Left lung (tissue), 10 donors: ENCODE results near the gene HLA-DMA. TPM values are rescaled to one million over a fixed set of nuclear protein-coding genes. Genes with fewer than 3 reads are reported as not detected.
A peak's percentile ranks its signal among the peaks of the same experiment; 100 is the strongest.

Experiments used
- ATAC-seq: fragments of 200-7000 bp; cut with Tn5 transposase; one replicate; pipeline ENCODE4 v1.9.1; 2020; ENCODE audit warnings: moderate library complexity
- DNase-seq, 4 donors: peaks; one replicate each; pipeline ENCODE4 v3.0.0-alpha.2; 2013 to 2020
- H3K27ac ChIP-seq, 2 donors: fragments of 200-600 bp; sonication (generic) in 1 of 2; one replicate each; pipeline versions ENCODE4 v1.5.0 to v1.8.0; 2020 to 2021
- H3K27me3 ChIP-seq, 2 donors: fragments of 200-600 bp; sonication (generic) in 1 of 2; one replicate each; pipeline versions ENCODE4 v1.5.0 to v1.8.0; 2020 to 2021
- H3K36me3 ChIP-seq, 2 donors: fragments of 200-600 bp; sonication (generic) in 1 of 2; one replicate each; pipeline versions ENCODE4 v1.5.0 to v1.8.0; 2020 to 2021
- H3K4me1 ChIP-seq, 2 donors: fragments of 200-600 bp; one replicate each; pipeline ENCODE4 v1.8.0; 2021
- H3K4me3 ChIP-seq, 2 donors: fragments of 200-600 bp; sonication (generic) in 1 of 2; one replicate each; pipeline versions ENCODE4 v1.5.0 to v1.8.0; 2020 to 2021; ENCODE audit warnings: mild to moderate bottlenecking in 1 of 2
- H3K9me3 ChIP-seq, 2 donors: fragments of 200-600 bp; sonication (generic) in 1 of 2; one replicate each; pipeline versions ENCODE4 v1.5.0 to v1.8.0; 2020 to 2021
- CTCF ChIP-seq, 2 donors: fragments of 200-600 bp; sonication (generic) in 1 of 2; IDR thresholded peaks; one replicate each; pipeline versions ENCODE4 v1.5.0 to v1.8.0; 2021; ENCODE audit warnings: antibody characterized with exemption in 2 of 2
- intact Hi-C, 2 donors: fragments of 100-400 bp; cut with DNase I; formaldehyde crosslinking; loops; one replicate each; pipeline versions ENCODE4 v1.11.2 to v1.14.2; 2022
- polyA plus RNA-seq, 6 donors: library from polyadenylated mRNA; unstranded; fragments of 120-200 nt; gene quantifications; one replicate each; pipeline ENCODE4 v1.2.1, GENCODE V29; 2013; ENCODE audit not compliant: insufficient read length in 6 of 6
- total RNA-seq, 2 donors: library from RNA; stranded (reverse); fragmentation: NEBNext Ultra II Directional; extraction: Animal tissue kit (Norgen Biotek cat#: 25700); gene quantifications; one replicate each; pipeline ENCODE4 v1.2.1, GENCODE V29; 2021
- donor health status: DM: no; HTN: yes; CAD: no.
- donor health status: DM: no; HTN: no; CAD: no.

The HLA-DMA gene
- total and polyA plus RNA-seq, 8 donors = 9.4 to 159 (median 22.0) TPM

- no peaks in the 10 kb centered on the region for H3K27me3 ChIP-seq
- intact Hi-C loops = loop anchor here in 1 of 2 donors (10.0 kb wide), 1 partner anchor 51 kb away; no protein-coding TSS in a partner anchor
- H3K4me3 ChIP-seq = no peak overlapping the region
- H3K9me3 ChIP-seq = no peaks in the 10 kb centered on the region
- no peak overlapping the region for H3K27ac ChIP-seq
- DNase-seq (peak; percentile 59 to 85 (median 78)), ATAC-seq (peak; percentile 86)
- peak; percentile 64 to 66 for TF ChIP-seq CTCF (IDR thresholded peaks at IDR 0.05)
- peaks cover 0 to 5% of the 10 kb centered on the region in 2 donors for H3K36me3 ChIP-seq
- H3K4me1 ChIP-seq = peaks cover 0 to 46% of the 10 kb centered on the region in 2 donors
These were observed 19.2 kb downstream of the HLA-DMA start for GRCh38 chr6:32933661-32934085.

- Histone ChIP-seq H3K4me1 (peaks cover 0 to 33% of the 10 kb centered on the region in 2 donors), H3K27me3 (no peaks in the 10 kb centered on the region), H3K36me3 (peaks cover 0 to 5% of the 10 kb centered on the region in 2 donors), H3K4me3 (no peak overlapping the region), H3K27ac (no peak overlapping the region), H3K9me3 (no peaks in the 10 kb centered on the region)
- intact Hi-C loops = loop anchor here in 1 of 2 donors (10.0 kb wide), 1 partner anchor 53 kb away; no protein-coding TSS in a partner anchor
- DNase-seq (no peak), ATAC-seq (no peak)
- no peak for TF ChIP-seq CTCF (IDR thresholded peaks at IDR 0.05)
These were observed 20.6 kb downstream of the HLA-DMA start for GRCh38 chr6:32932132-32932868.

GRCh38 chr6:32931211-32931610 is 21.7 kb downstream of the HLA-DMA start:
- no peak for TF ChIP-seq CTCF (IDR thresholded peaks at IDR 0.05)
- H3K4me1 ChIP-seq = peaks cover 0 to 22% of the 10 kb centered on the region in 2 donors
- no peak overlapping the region for H3K27ac ChIP-seq
- no peaks in the 10 kb centered on the region for H3K9me3 ChIP-seq
- no peaks in the 10 kb centered on the region for H3K36me3 ChIP-seq
- no peak overlapping the region for H3K4me3 ChIP-seq
- ATAC-seq (no peak), DNase-seq (no peak)
- intact Hi-C loops = loop anchor here in 1 of 2 donors (10.0 kb wide), 1 partner anchor 54 kb away; no protein-coding TSS in a partner anchor
- no peaks in the 10 kb centered on the region for H3K27me3 ChIP-seq

GRCh38 chr6:32922083-32922482 is 30.8 kb downstream of the HLA-DMA start:
- no peaks in the 10 kb centered on the region for H3K36me3 ChIP-seq
- no peak overlapping the region for H3K4me3 ChIP-seq
- H3K9me3 ChIP-seq = no peaks in the 10 kb centered on the region
- intact Hi-C loops = no loop called here
- ATAC-seq (no peak), DNase-seq (no peak)
- H3K27ac ChIP-seq = no peak overlapping the region
- no peak for TF ChIP-seq CTCF (IDR thresholded peaks at IDR 0.05)
- H3K27me3 ChIP-seq = peaks cover 11% of the 10 kb centered on the region in 2 donors
- H3K4me1 ChIP-seq = no peaks in the 10 kb centered on the region

GRCh38 chr6:32920715-32921114 is 32.2 kb downstream of the HLA-DMA start:
- intact Hi-C loops = no loop called here
- H3K27ac ChIP-seq = no peak overlapping the region
- H3K36me3 ChIP-seq = no peaks in the 10 kb centered on the region
- ATAC-seq (no peak), DNase-seq (no peak)
- H3K27me3 ChIP-seq = peaks cover 11% of the 10 kb centered on the region in 2 donors
- H3K9me3 ChIP-seq = no peaks in the 10 kb centered on the region
- no peak for TF ChIP-seq CTCF (IDR thresholded peaks at IDR 0.05)
- no peak overlapping the region for H3K4me3 ChIP-seq
- no peaks in the 10 kb centered on the region for H3K4me1 ChIP-seq
